T-helper 2 cell treated with Interferon-gamma antibody and Interleukin-4, amounts not matched to agents 100 ng/mL and 5 ng/mL, for 36 hours (primary cell): ENCODE results near the gene USP50. TPM values are rescaled to one million over a fixed set of nuclear protein-coding genes. Genes with fewer than 3 reads are reported as not detected.
"Not testable (repeated sequence)": the region's sequence is repeated elsewhere in the genome, so short reads cannot be mapped to it uniquely, and the experiment has no call there.

Source experiments
- intact Hi-C: fragments of 100-400 bp; cut with micrococcal nuclease; formaldehyde crosslinking; loops from one replicate; pipeline ENCODE4 v1.15.1; 2023
- total RNA-seq: library from RNA; stranded (reverse); gene quantifications from 2 replicates; pipeline ENCODE4 v1.2.3, GENCODE V29; 2022

Gene USP50
- total RNA-seq = 0.39 and 0.43 TPM in 2 replicates

GRCh38 chr15:50546566-50546965, at the start of gene USP50:
Gene USP50, minus strand, starts transcription at chr15:50546666. Its CDS starts 141 bp downstream, at chr15:50546525.
- intact Hi-C loops = no loop called here

- intact Hi-C loops = no loop called here
These were observed 47.8 kb upstream of the USP50 start for GRCh38 chr15:50594311-50594710.

GRCh38 chr15:50593761-50594160, 47.3 kb upstream of the USP50 start:
- intact Hi-C loops = no loop called here

- intact Hi-C loops = no loop called here
These were observed 43.8 kb upstream of the USP50 start for GRCh38 chr15:50590288-50590687.

GRCh38 chr15:50577492-50577891, 31.0 kb upstream of the USP50 start:
- intact Hi-C loops = no loop called here

GRCh38 chr15:50576166-50576565, 29.7 kb upstream of the USP50 start:
- intact Hi-C loops = no loop called here

GRCh38 chr15:50573842-50574241, 27.4 kb upstream of the USP50 start:
- intact Hi-C loops = not testable (repeated sequence)

- intact Hi-C loops = no loop called here
These were observed 17.3 kb upstream of the USP50 start for GRCh38 chr15:50563756-50564155.

- intact Hi-C loops = no loop called here
These were observed 16.5 kb upstream of the USP50 start for GRCh38 chr15:50562735-50563640.

- intact Hi-C loops = no loop called here
These were observed 11.5 kb upstream of the USP50 start for GRCh38 chr15:50558012-50558411.

GRCh38 chr15:50556642-50557371, 10.3 kb upstream of the USP50 start:
- intact Hi-C loops = no loop called here

GRCh38 chr15:50552238-50552637, 5.8 kb upstream of the USP50 start:
- intact Hi-C loops = no loop called here

- intact Hi-C loops = no loop called here
These were observed 2.9 kb upstream of the USP50 start for GRCh38 chr15:50549326-50549725.

GRCh38 chr15:50544368-50544767, 2.1 kb downstream of the USP50 start:
- intact Hi-C loops = no loop called here

- intact Hi-C loops = no loop called here
These were observed 2.9 kb downstream of the USP50 start for GRCh38 chr15:50543556-50543955.

GRCh38 chr15:50542887-50543210, 3.6 kb downstream of the USP50 start:
- intact Hi-C loops = no loop called here

- intact Hi-C loops = no loop called here
These were observed 14.7 kb downstream of the USP50 start for GRCh38 chr15:50531766-50532165.

- intact Hi-C loops = no loop called here
These were observed 15.3 kb downstream of the USP50 start for GRCh38 chr15:50531163-50531562.

GRCh38 chr15:50523851-50524251, 22.6 kb downstream of the USP50 start:
- intact Hi-C loops = no loop called here

- intact Hi-C loops = no loop called here
These were observed 26.6 kb downstream of the USP50 start for GRCh38 chr15:50519740-50520425.

GRCh38 chr15:50513001-50513400, 33.5 kb downstream of the USP50 start:
- intact Hi-C loops = no loop called here

- intact Hi-C loops = no loop called here
These were observed 40.3 kb downstream of the USP50 start for GRCh38 chr15:50506121-50506520.
